Measurements from ENCODE around the gene HPCAL1. TPM values are rescaled to one million over a fixed set of nuclear protein-coding genes. Genes with fewer than 3 reads are reported as not detected.

HPCAL1 gene
- total RNA-seq (100 to 1,000 TPM; 215 to 263 TPM), polyA plus RNA-seq (ENCODE audit: insufficient read depth, low read depth, low replicate concordance) (99.5 TPM)
- long read RNA-seq, donor 1, transcript HPCAL1-201 (5 exons, 1,751 nt), result major isoform, 20 of 22 reads
- long read RNA-seq, donor 1, partial matches to known transcripts, result 0 of 22 reads
- long read RNA-seq, donor 1, other reads (novel, unspliced or antisense), result 0 of 22 reads
- long read RNA-seq, donor 2, transcript HPCAL1-201 (5 exons, 1,751 nt), result major isoform, 14 of 15 reads
- long read RNA-seq, donor 2, partial matches to known transcripts, result 0 of 15 reads
- long read RNA-seq, donor 2, other reads (novel, unspliced or antisense), result 0 of 15 reads

- TF ChIP-seq POLR2A (IDR thresholded peaks at IDR 0.05) (peak; percentile 87), CTCF (IDR thresholded peaks at IDR 0.05) (peak in 2 of 3 experiments; percentile 45 to 57)
- intact Hi-C loops (cut with DNase I; ENCODE audit: low total_unique reads), result no loop called here
- H3K27me3 ChIP-seq, result no peaks in the 10 kb centered on the region
- peaks cover 25% of the 10 kb centered on the region for H3K4me1 ChIP-seq
- no peaks in the 10 kb centered on the region for H3K9me3 ChIP-seq
- peak within 1 kb of the TSS; percentile 79 to 86 for H3K4me3 ChIP-seq
- DNase-seq, result peak; percentile 91
- WGBS, 2 donors, result 1% methylated on average over 49 of the region's 87 CpGs; no CpG with 5 or more reads in 1 of the 2 donors
- peak within 1 kb of the TSS; percentile 68 to 74 for H3K27ac ChIP-seq
- no peaks in the 10 kb centered on the region for H3K36me3 ChIP-seq (ENCODE audit: low read depth, missing control alignments)
Measured at GRCh38 chr2:10302479-10303180, at the start of gene HPCAL1. HPCAL1 (plus strand) TSS chr2:10302904; CDS start chr2:10419758, 116,854 bp downstream.

GRCh38 chr2:10253596-10254372, 48.9 kb upstream of the HPCAL1 start:
- Histone ChIP-seq H3K9me3 (no peaks in the 10 kb centered on the region), H3K27me3 (no peaks in the 10 kb centered on the region), H3K36me3 (ENCODE audit: low read depth, missing control alignments) (no peaks in the 10 kb centered on the region), H3K27ac (no peak overlapping the region), H3K4me1 (no peaks in the 10 kb centered on the region), H3K4me3 (no peak overlapping the region)
- intact Hi-C loops (cut with DNase I; ENCODE audit: low total_unique reads), result no loop called here
- no peak for TF ChIP-seq CTCF (IDR thresholded peaks at IDR 0.05)
- no peak for TF ChIP-seq POLR2A (IDR thresholded peaks at IDR 0.05)
- DNase-seq, result no peak
- WGBS, 2 donors, result 89 to 91% methylated on average over 16 to 18 of the region's 18 CpGs

- intact Hi-C loops (cut with DNase I; ENCODE audit: low total_unique reads), result no loop called here
- Histone ChIP-seq H3K36me3 (ENCODE audit: low read depth, missing control alignments) (no peaks in the 10 kb centered on the region), H3K27me3 (no peaks in the 10 kb centered on the region), H3K9me3 (no peaks in the 10 kb centered on the region), H3K4me3 (no peak overlapping the region), H3K4me1 (no peaks in the 10 kb centered on the region), H3K27ac (no peak overlapping the region)
- TF ChIP-seq POLR2A (IDR thresholded peaks at IDR 0.05), result no peak
- TF ChIP-seq CTCF (IDR thresholded peaks at IDR 0.05), result no peak
- 90 to 95% methylated on average over 26 to 31 of the region's 31 CpGs for WGBS, 2 donors
- no peak for DNase-seq
Measured at GRCh38 chr2:10254373-10255188, 48.1 kb upstream of the HPCAL1 start.

GRCh38 chr2:10255189-10256030, 47.3 kb upstream of the HPCAL1 start:
- H3K27ac ChIP-seq, result no peak overlapping the region
- 70 to 75% methylated on average over 14 to 18 of the region's 18 CpGs for WGBS, 2 donors
- DNase-seq, result no peak

More at GRCh38 chr2:10255189-10256030, 47.3 kb upstream of the HPCAL1 start:
- Histone ChIP-seq H3K4me1 (no peaks in the 10 kb centered on the region), H3K36me3 (ENCODE audit: low read depth, missing control alignments) (no peaks in the 10 kb centered on the region), H3K27me3 (no peaks in the 10 kb centered on the region), H3K4me3 (no peak overlapping the region), H3K9me3 (no peaks in the 10 kb centered on the region)
- intact Hi-C loops (cut with DNase I; ENCODE audit: low total_unique reads), result no loop called here
- TF ChIP-seq POLR2A (IDR thresholded peaks at IDR 0.05), result no peak
- TF ChIP-seq CTCF (IDR thresholded peaks at IDR 0.05), result no peak

All from testis (tissue), 5 donors.